Neural progenitor cell (in vitro differentiated cells): Measurements from ENCODE around the gene CEP128.

Experiments used
- EZH2 ChIP-seq: fragments of 200-600 bp; sonication (generic); IDR thresholded peaks from 2 replicates; pipeline ENCODE4 v1.6.1; 2017; ENCODE audit warnings: antibody characterized with exemption, mild to moderate bottlenecking, moderate library complexity
- TF ChIP-seq, protein P1 (sequence below): fragments of 200-600 bp; sonication (generic); IDR thresholded peaks from 2 replicates; pipeline ENCODE4 v1.5.1; 2017; ENCODE audit warnings: antibody characterized with exemption, mild to moderate bottlenecking

DNA sequence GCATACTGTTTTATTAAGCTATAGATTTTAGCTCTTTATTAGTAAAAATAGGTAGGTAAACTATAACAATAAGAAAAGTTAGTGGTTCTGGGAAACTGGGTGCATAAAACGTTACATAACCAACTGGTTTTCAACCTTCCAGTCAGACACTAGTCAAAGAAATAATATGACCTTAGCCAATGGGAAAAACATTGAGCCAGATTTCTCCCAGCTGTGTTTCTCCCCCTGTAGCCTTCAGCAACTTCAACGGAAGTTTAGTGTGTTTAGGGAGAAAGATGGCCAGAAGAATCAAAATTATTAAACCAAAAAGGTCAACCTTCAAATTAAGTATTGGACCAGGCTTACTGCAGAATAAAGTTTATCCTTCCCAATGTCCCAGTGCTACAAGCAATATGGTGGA is 446.8 kb downstream of the CEP128 start:
- TF ChIP-seq, protein P1, sequence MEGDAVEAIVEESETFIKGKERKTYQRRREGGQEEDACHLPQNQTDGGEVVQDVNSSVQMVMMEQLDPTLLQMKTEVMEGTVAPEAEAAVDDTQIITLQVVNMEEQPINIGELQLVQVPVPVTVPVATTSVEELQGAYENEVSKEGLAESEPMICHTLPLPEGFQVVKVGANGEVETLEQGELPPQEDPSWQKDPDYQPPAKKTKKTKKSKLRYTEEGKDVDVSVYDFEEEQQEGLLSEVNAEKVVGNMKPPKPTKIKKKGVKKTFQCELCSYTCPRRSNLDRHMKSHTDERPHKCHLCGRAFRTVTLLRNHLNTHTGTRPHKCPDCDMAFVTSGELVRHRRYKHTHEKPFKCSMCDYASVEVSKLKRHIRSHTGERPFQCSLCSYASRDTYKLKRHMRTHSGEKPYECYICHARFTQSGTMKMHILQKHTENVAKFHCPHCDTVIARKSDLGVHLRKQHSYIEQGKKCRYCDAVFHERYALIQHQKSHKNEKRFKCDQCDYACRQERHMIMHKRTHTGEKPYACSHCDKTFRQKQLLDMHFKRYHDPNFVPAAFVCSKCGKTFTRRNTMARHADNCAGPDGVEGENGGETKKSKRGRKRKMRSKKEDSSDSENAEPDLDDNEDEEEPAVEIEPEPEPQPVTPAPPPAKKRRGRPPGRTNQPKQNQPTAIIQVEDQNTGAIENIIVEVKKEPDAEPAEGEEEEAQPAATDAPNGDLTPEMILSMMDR, result no peak
- no peak for TF ChIP-seq EZH2
